ENCODE measurements around the gene TMEM273.

TMEM273 gene

DNA sequence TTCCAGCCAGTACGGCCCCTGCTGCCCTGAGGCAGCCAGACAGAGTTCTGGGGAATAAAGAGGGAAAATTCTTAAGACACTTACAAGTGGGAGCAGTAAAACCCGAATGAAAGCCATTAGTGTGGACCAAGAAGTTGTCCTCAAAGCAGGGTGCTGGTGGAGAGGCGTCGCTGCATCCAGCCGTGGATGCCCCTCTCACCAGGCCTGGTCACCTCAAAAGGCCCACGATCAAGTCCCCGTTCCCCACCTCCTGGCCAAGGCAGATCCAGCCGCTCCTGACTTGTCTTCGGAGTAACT lies 73.5 kb downstream of the TMEM273 start:
- no peak for DNase-seq

DNA sequence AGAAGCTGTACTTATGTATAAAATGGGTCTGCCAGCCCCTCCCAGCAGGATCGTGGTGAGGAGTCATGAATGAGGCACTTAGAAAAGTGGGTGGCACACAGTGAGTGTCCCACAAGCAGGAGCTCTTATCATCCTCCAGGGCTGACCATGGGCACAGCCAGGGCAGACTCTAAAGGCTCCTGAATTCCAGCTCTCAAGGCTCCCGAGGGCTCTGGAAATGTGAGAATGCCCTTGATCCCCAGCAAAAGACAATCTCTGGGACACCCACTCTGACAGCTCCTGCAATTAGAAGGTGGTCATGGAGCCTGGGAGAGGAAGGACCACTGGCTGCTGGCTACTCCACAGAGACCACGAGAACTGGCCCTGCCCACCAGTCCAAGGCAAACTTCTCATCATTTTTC lies 74.5 kb downstream of the TMEM273 start:
- no peak for DNase-seq

DNA sequence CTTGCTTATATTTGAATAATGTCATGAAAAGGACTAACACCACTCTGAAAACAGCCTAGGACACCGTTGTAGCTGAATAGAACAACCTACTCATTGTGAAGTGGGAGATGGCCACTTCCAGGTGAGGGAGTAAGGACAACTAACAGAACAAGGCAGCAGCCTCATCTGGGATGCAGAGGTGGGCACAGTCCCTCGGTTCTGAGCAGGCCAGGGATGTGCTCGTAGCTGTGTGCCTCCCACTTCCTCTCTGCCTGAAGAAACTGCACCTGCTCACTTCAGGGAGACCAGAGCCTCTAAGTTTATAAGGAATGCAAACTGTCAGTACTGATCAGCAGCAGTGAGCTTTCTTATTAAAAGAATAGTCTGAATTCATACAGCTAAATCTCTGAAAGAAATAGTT lies 75.3 kb downstream of the TMEM273 start:
- DNase-seq, result no peak

DNA sequence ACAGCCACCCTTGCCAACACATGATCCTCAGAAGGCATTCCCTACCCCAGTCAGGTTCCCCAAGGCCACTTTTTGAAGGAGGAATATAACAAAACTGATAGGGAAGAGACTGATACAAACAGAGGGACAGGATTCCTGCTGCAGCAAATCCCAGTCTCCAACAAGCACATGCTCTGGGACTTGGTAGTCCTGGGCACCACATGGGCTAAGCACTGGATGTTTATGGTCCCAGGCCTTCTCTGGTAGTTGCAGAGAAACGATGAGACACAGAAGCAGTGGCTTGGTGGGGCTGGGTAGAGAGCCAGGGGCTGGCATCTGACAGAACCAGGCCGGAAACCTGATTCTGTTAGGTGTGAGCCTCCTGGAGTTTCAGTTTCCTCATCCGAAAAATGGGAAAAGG lies 76.1 kb downstream of the TMEM273 start:
- DNase-seq, result no peak

DNA sequence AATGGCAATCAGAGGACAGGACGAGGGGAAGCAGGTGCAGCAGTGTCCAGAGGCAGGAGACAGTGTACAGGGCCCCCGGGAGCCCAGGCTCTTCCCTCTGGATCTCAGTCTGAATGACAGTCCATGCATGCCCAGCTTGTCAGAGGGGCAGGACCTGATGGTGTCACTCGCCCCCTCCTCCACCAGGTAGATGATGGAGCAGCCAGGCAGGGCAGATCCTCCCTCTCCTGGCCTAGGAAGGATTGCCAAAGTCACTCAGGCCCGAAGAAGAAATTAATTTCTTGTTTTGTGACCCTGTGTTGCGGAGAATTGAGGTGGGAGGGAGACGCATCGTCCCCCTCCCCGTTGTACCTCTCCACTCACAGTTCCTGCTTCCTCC lies 76.9 kb downstream of the TMEM273 start:
- DNase-seq, result no peak

DNA sequence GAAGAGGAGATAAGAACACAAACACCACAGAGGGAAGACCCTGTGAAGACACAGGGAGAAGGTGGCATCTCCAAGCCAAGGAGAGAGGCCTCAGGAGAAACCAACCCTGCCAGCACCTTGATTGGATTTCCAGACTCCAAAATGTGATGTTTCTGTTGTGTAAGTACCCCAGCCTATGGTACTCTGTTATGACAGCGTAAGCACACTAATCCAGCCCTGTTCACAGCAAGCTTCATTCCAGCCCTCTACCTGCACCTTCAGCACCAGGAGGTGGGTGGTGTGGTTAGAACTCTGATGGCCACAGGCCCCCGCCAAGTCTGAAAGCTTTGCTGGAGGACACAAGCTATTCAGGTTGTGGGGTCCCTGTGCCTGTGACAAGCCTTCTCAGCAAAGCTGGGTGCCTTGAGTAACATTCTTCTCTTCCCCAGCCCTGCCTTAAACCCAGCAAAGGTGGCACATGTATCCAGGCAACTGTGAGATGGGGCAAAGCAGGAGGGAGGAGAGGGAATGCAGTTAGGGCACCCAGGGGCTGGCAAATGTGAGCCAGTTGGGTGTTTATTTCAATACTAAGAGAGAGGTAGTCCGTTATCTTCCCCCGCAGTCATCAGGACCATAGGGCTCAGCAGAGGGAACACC lies 77.4 kb downstream of the TMEM273 start:
- DNase-seq, result no peak

DNA sequence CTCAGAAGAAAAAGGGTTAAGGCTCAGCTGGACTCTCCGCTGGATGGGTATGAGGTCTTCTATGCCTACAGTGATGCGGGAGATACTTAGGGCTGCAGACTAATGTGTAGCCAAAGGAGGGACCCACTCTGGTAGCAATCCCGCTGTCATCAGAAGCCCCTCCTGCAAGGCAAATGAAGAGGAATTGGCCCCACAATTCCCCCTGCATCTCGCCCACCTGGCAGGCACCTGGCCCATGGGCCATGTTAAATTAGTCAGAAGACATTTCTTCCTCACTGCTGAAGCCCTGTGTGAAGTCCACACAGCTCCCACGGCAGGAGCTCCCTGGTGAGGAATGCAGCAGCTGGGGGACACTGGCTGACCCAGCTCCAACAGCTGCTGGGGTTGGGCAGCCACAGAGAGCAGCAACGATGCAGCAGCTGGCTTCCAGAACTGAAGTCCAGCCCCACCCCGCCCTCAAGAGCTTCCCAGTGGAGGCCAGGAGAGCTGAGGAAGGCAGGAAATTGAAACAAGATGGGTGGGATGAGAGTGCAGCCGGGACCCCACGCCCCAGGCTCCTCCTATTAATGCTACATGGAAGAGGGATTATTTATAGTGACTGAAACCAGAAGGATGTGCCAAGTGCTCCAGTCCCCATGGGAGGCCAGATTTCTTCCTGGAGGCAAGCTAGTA lies 78.4 kb downstream of the TMEM273 start:
- no peak for DNase-seq

DNA sequence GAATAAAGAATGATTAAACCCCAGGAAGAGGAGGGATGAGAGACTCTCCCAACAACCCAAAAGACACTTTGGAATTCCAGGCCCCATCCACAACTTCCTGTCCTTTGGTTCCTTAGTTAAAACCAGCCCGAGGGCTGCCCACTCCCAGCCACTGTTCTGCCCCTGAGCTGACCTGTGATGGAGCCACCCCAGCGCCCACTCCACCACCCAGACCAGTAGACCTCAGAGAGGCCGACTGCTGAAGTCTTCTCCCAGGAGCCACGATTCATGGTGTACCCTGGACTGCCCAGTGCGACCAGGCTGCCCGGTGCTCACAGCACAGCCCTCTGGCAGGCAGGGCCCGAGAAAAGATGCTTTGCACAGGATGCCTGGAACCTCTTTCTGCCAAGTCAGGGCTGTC lies 79.5 kb downstream of the TMEM273 start:
- DNase-seq, result no peak

DNA sequence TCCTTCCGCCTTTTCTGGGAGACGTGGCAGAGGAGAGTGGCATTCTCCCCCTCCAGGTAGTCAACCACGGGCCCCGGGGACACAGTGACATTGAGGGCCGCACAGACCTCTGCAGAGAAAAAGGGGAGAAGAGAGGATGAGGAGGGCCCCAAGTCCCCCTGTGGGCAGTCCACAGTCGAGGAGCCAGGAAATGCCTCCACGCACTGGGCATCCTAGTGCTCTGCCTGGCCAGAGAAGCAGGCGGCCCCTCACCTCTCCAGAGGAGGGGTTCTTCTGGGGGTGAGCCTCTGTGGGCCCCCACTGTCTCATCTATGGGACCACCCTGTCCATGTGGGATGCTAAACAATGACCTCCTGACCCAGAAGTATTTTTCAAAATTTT lies 80.3 kb downstream of the TMEM273 start:
- DNase-seq, result no peak

DNA sequence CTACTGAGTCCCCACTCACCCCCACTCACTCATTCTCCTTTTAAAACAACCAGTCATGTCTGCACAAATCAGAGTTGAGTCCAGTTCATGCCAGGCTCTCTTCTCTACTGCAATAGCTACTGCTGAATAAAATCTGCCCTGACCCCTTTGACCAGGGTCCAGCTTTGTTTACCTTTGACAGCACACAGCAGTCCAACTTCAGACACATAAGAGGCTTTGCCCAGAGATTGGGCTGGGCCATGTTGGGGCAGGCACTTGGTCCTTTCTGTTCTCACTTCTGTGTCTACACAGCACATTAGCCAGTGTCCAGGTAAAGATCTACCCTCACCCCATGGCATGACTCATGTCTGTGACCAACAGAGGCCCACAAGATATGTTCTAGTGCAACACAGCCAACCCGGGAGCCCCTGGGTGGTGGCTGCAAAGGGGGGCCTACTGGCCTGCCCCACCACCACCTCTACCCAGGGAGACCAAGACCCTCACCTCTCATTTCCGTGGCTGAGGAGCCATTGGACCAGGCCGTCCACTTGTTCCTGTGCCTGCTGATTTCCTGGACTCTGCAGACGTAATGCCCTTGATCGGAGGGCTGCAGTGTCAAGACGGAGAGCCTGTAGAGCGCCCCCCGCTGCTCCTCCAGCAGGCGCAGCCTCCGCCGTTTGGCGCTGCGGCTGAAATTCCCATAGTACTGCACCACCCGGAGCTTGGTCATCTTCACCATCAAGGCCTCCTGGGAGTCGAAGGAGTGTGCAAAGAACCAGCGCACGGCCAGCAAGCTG lies 80.9 kb downstream of the TMEM273 start:
- DNase-seq, result no peak

DNA sequence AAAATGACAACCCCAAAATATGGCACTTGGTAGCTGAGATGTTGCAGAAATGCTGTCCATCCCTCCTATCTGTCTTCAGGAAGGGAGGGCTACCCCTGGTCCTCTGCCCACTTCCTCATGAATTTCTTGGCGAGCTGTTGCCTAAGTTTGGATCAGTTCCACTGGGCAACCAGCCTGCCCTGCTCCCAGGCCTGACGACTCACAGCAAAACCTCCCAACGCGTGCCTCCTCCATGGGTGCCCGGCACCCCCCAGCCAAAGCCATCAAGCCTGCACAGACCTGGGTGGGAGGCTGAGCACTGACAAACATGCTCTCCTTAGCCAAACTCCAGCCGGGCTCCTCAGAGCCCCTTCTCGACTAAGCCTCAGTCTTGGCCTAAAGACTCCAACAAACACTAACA lies 81.7 kb downstream of the TMEM273 start:
- no peak for DNase-seq

DNA sequence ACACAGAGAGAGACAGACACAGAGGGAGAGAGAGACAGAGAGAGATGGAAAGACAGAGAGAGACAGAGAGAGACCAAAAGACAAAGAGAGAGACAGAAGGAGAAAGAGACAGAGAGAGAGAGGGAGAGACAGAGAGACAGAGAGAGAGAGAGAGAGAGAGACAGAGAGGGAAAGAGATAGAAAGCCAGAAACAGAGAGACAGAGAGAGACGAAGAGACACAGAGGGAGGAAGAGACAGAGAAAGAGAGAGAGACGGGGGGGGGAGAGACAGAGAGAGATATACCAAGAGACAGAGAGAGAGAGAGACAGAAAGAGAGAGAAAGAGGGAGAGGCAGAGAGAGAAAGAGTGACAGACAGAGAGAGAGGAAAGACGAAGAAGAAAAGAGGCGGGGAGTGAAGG lies 83.1 kb downstream of the TMEM273 start:
- DNase-seq, result no peak
